ENCODE data around the gene YBEY. TPM values are rescaled to one million over a fixed set of nuclear protein-coding genes. Genes with fewer than 3 reads are reported as not detected.

YBEY gene
- total RNA-seq, 1 experiment from 2014 or later, result 38.5 TPM

DNA sequence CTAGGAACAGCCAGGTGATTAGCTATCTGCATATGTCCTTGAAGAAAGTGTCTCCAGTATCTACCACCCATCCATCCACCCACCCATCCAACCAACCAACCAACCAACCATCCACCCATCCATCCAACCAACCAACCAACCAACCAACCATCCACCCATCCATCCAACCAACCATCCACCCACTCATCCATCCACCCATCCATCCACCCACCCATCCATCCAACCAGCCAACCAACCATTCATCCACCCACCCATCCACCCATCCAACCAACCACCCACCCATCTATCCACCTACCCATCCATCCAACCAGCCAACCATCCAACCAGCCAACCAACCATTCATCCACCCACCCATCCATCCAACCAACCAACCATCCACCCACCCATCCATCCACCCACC, 25.4 kb downstream of the YBEY start:
- no peaks in the 10 kb centered on the region for H3K9me2 ChIP-seq (replicated peaks; ENCODE audit: insufficient read depth, low read length)
- H3K9ac ChIP-seq (ENCODE audit: low read length), result no peak overlapping the region
- H3K4me3 ChIP-seq (ENCODE audit: low read length), result no peak overlapping the region
- no peaks in the 10 kb centered on the region for H3K79me2 ChIP-seq (ENCODE audit: low read length)
- H2AFZ ChIP-seq (ENCODE audit: low read length), result no peak overlapping the region
- no peak for DNase-seq
- no peaks in the 10 kb centered on the region for H3K4me1 ChIP-seq (ENCODE audit: low read length)
- no peak overlapping the region for H3K4me2 ChIP-seq (ENCODE audit: low read depth, low read length, poor library complexity, severe bottlenecking)
- no peak overlapping the region for H3K27ac ChIP-seq (ENCODE audit: low read length)
- no peaks in the 10 kb centered on the region for H3K27me3 ChIP-seq (ENCODE audit: low read length)
- H3K9me3 ChIP-seq (ENCODE audit: low read length), result no peaks in the 10 kb centered on the region
- H4K20me1 ChIP-seq (ENCODE audit: insufficient read depth, low read depth, low read length), result no peaks in the 10 kb centered on the region
- peaks cover 9% of the 10 kb centered on the region for H3K36me3 ChIP-seq (ENCODE audit: insufficient read depth, low read length)

DNA sequence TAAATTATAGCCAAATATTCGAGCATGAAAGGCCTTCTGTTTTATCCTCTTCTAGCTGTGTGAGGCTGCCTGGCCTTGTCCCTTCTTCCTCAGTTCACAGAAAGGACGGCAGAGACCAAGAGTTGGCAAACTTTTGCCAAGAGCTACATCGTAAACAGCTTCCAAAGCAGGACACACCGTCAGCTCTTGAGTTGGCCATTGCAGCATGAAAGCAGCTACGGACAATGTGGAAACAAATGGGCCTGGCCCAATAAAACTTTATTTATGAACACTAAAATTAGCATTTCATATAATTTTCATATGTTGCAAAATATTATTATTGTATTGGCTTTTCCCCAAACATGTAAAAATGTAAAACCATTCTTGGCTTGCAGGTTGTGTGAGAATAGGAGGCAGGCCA, 26.8 kb downstream of the YBEY start:
- Histone ChIP-seq H3K9me3 (ENCODE audit: low read length) (no peaks in the 10 kb centered on the region), H3K4me3 (ENCODE audit: low read length) (no peak overlapping the region), H3K27ac (ENCODE audit: low read length) (no peak overlapping the region), H3K4me1 (ENCODE audit: low read length) (no peaks in the 10 kb centered on the region), H2AFZ (ENCODE audit: low read length) (no peak overlapping the region), H3K9me2 (replicated peaks; ENCODE audit: insufficient read depth, low read length) (no peaks in the 10 kb centered on the region), H3K4me2 (ENCODE audit: low read depth, low read length, poor library complexity, severe bottlenecking) (no peak overlapping the region), H3K36me3 (ENCODE audit: insufficient read depth, low read length) (peaks cover 9% of the 10 kb centered on the region), H3K9ac (ENCODE audit: low read length) (no peak overlapping the region), H3K79me2 (ENCODE audit: low read length) (no peaks in the 10 kb centered on the region), H3K27me3 (ENCODE audit: low read length) (no peaks in the 10 kb centered on the region), H4K20me1 (ENCODE audit: insufficient read depth, low read depth, low read length) (no peaks in the 10 kb centered on the region)
- DNase-seq, result no peak

DNA sequence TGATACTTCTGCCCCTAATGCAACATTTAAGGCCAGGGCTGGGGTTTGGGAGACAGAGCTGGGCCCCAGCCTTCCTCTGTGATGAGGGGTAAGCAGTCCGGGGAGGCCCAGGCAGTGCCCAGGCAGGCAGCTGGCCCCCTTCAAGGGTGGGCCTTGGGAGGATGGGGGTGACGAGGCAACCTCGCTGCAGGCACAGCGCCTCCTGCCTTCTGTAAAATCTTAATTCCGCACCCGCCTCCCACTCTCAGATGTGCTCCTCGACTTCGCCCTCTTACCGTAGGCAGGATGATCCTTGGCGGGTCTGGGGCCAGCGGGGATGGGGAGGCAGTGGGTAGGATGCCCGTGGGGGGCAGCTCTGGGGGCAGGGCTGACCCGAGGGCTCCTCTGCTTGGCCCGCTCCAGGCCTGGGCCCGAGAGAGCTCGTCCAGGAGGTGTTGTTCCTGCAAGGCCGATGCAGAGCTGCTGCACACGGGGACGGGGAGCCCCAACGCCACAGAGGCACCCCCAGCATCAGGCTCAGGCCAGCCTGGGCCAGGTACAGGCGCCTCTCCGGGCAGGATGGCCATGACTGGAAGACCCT, 28.4 kb downstream of the YBEY start:
- Histone ChIP-seq H3K27me3 (ENCODE audit: low read length) (no peaks in the 10 kb centered on the region), H3K36me3 (ENCODE audit: insufficient read depth, low read length) (peaks cover 6% of the 10 kb centered on the region), H3K27ac (ENCODE audit: low read length) (no peak overlapping the region), H3K9ac (ENCODE audit: low read length) (no peak overlapping the region), H3K79me2 (ENCODE audit: low read length) (no peaks in the 10 kb centered on the region), H4K20me1 (ENCODE audit: insufficient read depth, low read depth, low read length) (no peaks in the 10 kb centered on the region; the same call in 1 of the 2 replicates), H3K9me2 (replicated peaks; ENCODE audit: insufficient read depth, low read length) (no peaks in the 10 kb centered on the region), H3K9me3 (ENCODE audit: low read length) (no peaks in the 10 kb centered on the region), H3K4me2 (ENCODE audit: low read depth, low read length, poor library complexity, severe bottlenecking) (no peak overlapping the region), H3K4me3 (ENCODE audit: low read length) (no peak overlapping the region), H2AFZ (ENCODE audit: low read length) (no peak overlapping the region), H3K4me1 (ENCODE audit: low read length) (no peaks in the 10 kb centered on the region)
- no peak for DNase-seq

DNA sequence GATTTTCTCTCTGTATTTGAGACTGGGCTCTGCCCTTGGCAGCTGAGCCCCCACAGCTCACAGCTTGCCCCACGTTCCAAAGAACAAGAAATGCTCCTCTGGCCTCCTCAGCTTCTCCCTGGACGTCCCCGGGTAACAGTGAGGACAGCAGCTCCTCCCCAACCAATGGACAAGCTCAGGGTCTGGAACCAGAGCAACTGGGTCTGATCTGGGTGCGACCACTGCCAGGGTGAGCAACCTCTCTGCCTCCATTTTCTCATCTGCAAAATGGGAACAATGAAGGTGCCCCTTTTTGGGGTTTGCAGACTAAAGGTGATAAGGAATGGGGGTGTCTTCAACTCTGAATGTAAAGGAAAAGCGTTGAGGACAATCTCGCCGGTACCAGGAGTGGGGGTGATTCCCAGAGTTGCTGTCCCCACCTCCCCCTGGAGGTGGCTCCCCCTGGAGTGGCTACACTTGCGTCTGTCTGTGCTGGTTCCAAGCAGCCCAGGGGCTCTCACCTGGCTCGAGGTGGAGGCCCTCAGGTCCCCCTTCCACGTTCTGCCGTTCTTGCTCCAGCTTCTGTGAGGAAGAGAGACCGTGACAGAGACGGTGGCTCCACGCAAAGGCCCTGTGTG, 30.7 kb downstream of the YBEY start:
- Histone ChIP-seq H3K27me3 (ENCODE audit: low read length) (no peaks in the 10 kb centered on the region), H4K20me1 (ENCODE audit: insufficient read depth, low read depth, low read length) (no peaks in the 10 kb centered on the region; the same call in 1 of the 2 replicates), H3K9me2 (replicated peaks; ENCODE audit: insufficient read depth, low read length) (no peaks in the 10 kb centered on the region), H3K4me2 (ENCODE audit: low read depth, low read length, poor library complexity, severe bottlenecking) (no peak overlapping the region), H2AFZ (ENCODE audit: low read length) (no peak overlapping the region), H3K27ac (ENCODE audit: low read length) (no peak overlapping the region), H3K79me2 (ENCODE audit: low read length) (peaks cover 11% of the 10 kb centered on the region), H3K36me3 (ENCODE audit: insufficient read depth, low read length) (no peaks in the 10 kb centered on the region; the same call in 1 of the 2 replicates), H3K4me1 (ENCODE audit: low read length) (peaks cover 13% of the 10 kb centered on the region), H3K9ac (ENCODE audit: low read length) (no peak overlapping the region), H3K4me3 (ENCODE audit: low read length) (no peak overlapping the region), H3K9me3 (ENCODE audit: low read length) (no peaks in the 10 kb centered on the region)
- no peak for DNase-seq

DNA sequence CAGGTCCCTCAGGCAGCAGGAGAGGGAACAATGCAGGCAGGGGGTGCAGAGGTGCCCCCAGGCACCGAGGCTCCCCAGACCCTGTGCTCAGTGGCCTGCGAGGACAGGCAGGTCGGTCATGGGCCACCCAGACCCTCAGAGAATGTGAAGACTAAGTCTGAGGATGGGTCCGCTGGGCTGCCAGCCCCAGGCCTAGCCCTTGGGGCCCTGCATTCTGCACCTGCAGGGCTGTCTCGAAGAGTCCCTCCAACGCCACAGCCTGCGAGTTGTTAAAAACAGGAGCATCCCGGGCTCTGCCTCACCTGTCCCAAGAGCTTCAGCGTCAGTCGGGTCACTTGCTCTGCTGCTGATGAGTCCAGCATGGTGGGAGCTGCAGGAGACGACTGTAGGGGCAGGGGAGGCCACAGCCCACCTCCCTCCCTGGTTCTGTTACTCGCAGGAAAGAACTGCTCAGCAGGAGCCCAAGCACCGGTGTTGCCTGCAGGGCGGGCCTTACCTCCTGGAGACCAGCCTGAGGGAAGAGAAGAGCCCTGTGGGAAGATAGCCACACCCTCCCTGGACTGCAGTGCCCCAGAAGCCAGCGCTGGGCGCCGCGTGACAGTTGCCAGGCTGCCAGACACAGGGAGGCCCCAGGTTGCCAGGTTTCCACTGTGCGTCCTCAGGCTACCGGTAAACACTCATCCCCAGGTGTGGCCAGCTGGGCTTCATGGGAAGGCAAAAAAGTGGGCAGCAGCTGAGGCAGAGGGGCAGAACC, 31.7 kb downstream of the YBEY start:
- no peak overlapping the region for H2AFZ ChIP-seq (ENCODE audit: low read length)
- H3K27ac ChIP-seq (ENCODE audit: low read length), result no peak overlapping the region
- H3K27me3 ChIP-seq (ENCODE audit: low read length), result no peaks in the 10 kb centered on the region
- H3K36me3 ChIP-seq (ENCODE audit: insufficient read depth, low read length), result no peaks in the 10 kb centered on the region; the same call in 1 of the 2 replicates
- H3K4me3 ChIP-seq (ENCODE audit: low read length), result no peak overlapping the region
- H4K20me1 ChIP-seq (ENCODE audit: insufficient read depth, low read depth, low read length), result no peaks in the 10 kb centered on the region; the same call in 1 of the 2 replicates
- DNase-seq, result no peak
- no peaks in the 10 kb centered on the region for H3K9me2 ChIP-seq (replicated peaks; ENCODE audit: insufficient read depth, low read length)
- H3K79me2 ChIP-seq (ENCODE audit: low read length), result peaks cover 22% of the 10 kb centered on the region
- peaks cover 23% of the 10 kb centered on the region for H3K4me1 ChIP-seq (ENCODE audit: low read length)
- no peak overlapping the region for H3K4me2 ChIP-seq (ENCODE audit: low read depth, low read length, poor library complexity, severe bottlenecking)
- H3K9ac ChIP-seq (ENCODE audit: low read length), result no peak overlapping the region
- no peaks in the 10 kb centered on the region for H3K9me3 ChIP-seq (ENCODE audit: low read length)

DNA sequence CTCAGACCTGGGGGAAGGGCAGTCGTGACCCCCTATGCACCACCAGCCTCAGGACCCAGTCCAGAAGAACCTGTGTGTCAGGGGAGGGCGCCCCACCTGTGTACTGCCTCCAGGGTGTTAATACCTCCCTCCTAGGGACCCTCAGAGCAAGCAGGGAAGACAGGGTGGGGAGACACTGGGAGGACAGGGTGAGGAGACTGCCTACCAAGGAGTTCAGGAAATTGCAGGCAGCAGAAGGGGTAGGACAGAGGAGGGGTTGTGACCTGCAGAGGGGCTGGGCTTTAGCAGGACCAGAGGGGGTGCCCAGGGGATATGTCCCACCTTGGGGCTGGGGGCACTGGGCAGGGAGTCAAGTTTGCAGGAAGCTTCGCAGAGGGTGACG, 32.3 kb downstream of the YBEY start:
- H2AFZ ChIP-seq (ENCODE audit: low read length), result no peak overlapping the region
- no peak overlapping the region for H3K9ac ChIP-seq (ENCODE audit: low read length)
- H3K4me3 ChIP-seq (ENCODE audit: low read length), result no peak overlapping the region
- H3K36me3 ChIP-seq (ENCODE audit: insufficient read depth, low read length), result no peaks in the 10 kb centered on the region; the same call in 1 of the 2 replicates
- DNase-seq, result no peak
- H3K9me3 ChIP-seq (ENCODE audit: low read length), result no peaks in the 10 kb centered on the region
- H3K9me2 ChIP-seq (replicated peaks; ENCODE audit: insufficient read depth, low read length), result no peaks in the 10 kb centered on the region
- no peak overlapping the region for H3K4me2 ChIP-seq (ENCODE audit: low read depth, low read length, poor library complexity, severe bottlenecking)
- peaks cover 28% of the 10 kb centered on the region for H3K79me2 ChIP-seq (ENCODE audit: low read length)
- no peaks in the 10 kb centered on the region; the same call in 1 of the 2 replicates for H4K20me1 ChIP-seq (ENCODE audit: insufficient read depth, low read depth, low read length)
- no peaks in the 10 kb centered on the region for H3K27me3 ChIP-seq (ENCODE audit: low read length)
- no peak overlapping the region for H3K27ac ChIP-seq (ENCODE audit: low read length)
- H3K4me1 ChIP-seq (ENCODE audit: low read length), result peaks cover 23% of the 10 kb centered on the region

DNA sequence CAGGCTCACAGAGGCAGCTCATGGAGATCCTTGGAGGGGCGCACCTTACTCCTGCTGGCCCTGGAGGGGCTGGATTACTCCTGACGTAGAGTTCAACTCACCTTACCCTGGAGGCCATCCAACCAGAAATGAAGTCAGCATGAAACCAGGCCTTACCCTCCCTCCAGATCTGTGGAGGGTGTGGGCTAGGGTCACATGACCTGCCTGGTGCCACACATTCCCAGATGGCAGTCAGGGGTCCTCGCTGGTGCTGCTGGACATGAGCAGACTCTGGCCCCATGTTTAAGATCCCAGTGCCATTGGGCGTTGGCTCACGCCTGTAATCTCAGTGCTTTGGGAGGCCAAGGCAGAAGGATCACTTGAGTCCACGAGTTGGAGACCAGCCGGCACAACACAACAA, 33.0 kb downstream of the YBEY start:
- no peak overlapping the region for H3K4me2 ChIP-seq (ENCODE audit: low read depth, low read length, poor library complexity, severe bottlenecking)
- no peak overlapping the region for H2AFZ ChIP-seq (ENCODE audit: low read length)
- H3K79me2 ChIP-seq (ENCODE audit: low read length), result peaks cover 30% of the 10 kb centered on the region
- no peaks in the 10 kb centered on the region for H3K9me3 ChIP-seq (ENCODE audit: low read length)
- H3K9ac ChIP-seq (ENCODE audit: low read length), result no peak overlapping the region
- H3K9me2 ChIP-seq (replicated peaks; ENCODE audit: insufficient read depth, low read length), result no peaks in the 10 kb centered on the region
- no peaks in the 10 kb centered on the region for H3K36me3 ChIP-seq (ENCODE audit: insufficient read depth, low read length)
- no peak for DNase-seq
- H3K4me3 ChIP-seq (ENCODE audit: low read length), result no peak overlapping the region
- no peaks in the 10 kb centered on the region; the same call in 1 of the 2 replicates for H4K20me1 ChIP-seq (ENCODE audit: insufficient read depth, low read depth, low read length)
- no peak overlapping the region for H3K27ac ChIP-seq (ENCODE audit: low read length)
- peaks cover 23% of the 10 kb centered on the region for H3K4me1 ChIP-seq (ENCODE audit: low read length)
- no peaks in the 10 kb centered on the region for H3K27me3 ChIP-seq (ENCODE audit: low read length)

DNA sequence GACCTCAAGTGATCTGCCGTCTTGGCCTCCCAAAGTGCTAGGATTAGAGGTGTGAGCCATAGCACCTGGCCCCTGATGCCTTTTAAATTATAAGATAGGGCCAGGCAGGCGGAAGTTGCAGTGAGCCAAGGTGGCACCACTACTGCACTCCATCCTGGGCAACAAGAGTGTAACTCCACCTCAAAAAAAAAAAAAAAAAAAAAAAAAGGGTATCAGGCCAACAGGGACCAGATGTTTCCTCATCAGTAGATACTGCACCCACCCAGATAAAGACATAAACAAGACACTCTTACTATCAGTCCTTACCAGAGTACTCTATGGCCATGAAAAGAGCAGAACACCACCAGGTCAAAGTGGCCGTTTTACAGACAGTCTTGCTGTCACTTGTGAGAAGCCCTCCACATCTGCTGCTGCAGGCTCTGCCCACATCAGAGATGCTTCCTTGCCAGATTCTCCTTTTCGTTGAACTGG, 34.2 kb downstream of the YBEY start:
- Histone ChIP-seq H3K9me3 (ENCODE audit: low read length) (no peaks in the 10 kb centered on the region), H3K27ac (ENCODE audit: low read length) (no peak overlapping the region), H4K20me1 (ENCODE audit: insufficient read depth, low read depth, low read length) (no peaks in the 10 kb centered on the region; the same call in 1 of the 2 replicates), H2AFZ (ENCODE audit: low read length) (no peak overlapping the region), H3K79me2 (ENCODE audit: low read length) (peaks cover 38% of the 10 kb centered on the region), H3K36me3 (ENCODE audit: insufficient read depth, low read length) (no peaks in the 10 kb centered on the region), H3K4me3 (ENCODE audit: low read length) (no peak overlapping the region), H3K27me3 (ENCODE audit: low read length) (no peaks in the 10 kb centered on the region), H3K4me1 (ENCODE audit: low read length) (peaks cover 24% of the 10 kb centered on the region), H3K4me2 (ENCODE audit: low read depth, low read length, poor library complexity, severe bottlenecking) (peak overlapping the region; percentile 9), H3K9me2 (replicated peaks; ENCODE audit: insufficient read depth, low read length) (no peaks in the 10 kb centered on the region), H3K9ac (ENCODE audit: low read length) (no peak overlapping the region)
- no peak for DNase-seq
